ENCODE results near the gene MAPKBP1.

GRCh38 chr15:41730543-41730942 is 43.7 kb upstream of the MAPKBP1 start:
- TF ChIP-seq GATA2 (IDR thresholded peaks at IDR 0.05; ENCODE audit: low read depth, low read length) (no peak), GATA3 (IDR thresholded peaks at IDR 0.05; ENCODE audit: low read depth, low read length) (no peak)

All from SH-SY5Y (cell line).